NCI-H2081 treated with DMSO at 0.1 percent for 48 hours (cell line): ENCODE measurements around the gene ARGLU1.

ENCODE experiments used
- DNase-seq: peaks from one replicate; lab custom pipeline; 2025; lab: John Stamatoyannopoulos, UW

ARGLU1 gene

GRCh38 chr13:106524108-106524507 lies 43.8 kb downstream of the ARGLU1 start:
- no peak for DNase-seq

GRCh38 chr13:106523576-106523975 lies 44.4 kb downstream of the ARGLU1 start:
- no peak for DNase-seq

- DNase-seq, result no peak
Measured at GRCh38 chr13:106522898-106523525, 44.9 kb downstream of the ARGLU1 start.

GRCh38 chr13:106522112-106522705 lies 45.7 kb downstream of the ARGLU1 start:
- DNase-seq, result no peak

GRCh38 chr13:106521095-106521799 lies 46.7 kb downstream of the ARGLU1 start:
- DNase-seq, result peak; percentile 56

- DNase-seq, result no peak
Measured at GRCh38 chr13:106520251-106521054, 47.5 kb downstream of the ARGLU1 start.

- no peak for DNase-seq
Measured at GRCh38 chr13:106518512-106518911, 49.4 kb downstream of the ARGLU1 start.

GRCh38 chr13:106517109-106517847 lies 50.7 kb downstream of the ARGLU1 start:
- DNase-seq, result no peak

GRCh38 chr13:106515635-106516254 lies 52.2 kb downstream of the ARGLU1 start:
- no peak for DNase-seq

GRCh38 chr13:106514928-106515634 lies 52.9 kb downstream of the ARGLU1 start:
- DNase-seq, result no peak

GRCh38 chr13:106513025-106513983 lies 54.6 kb downstream of the ARGLU1 start:
- no peak for DNase-seq

GRCh38 chr13:106507560-106508274 lies 60.2 kb downstream of the ARGLU1 start:
- no peak for DNase-seq

GRCh38 chr13:106506286-106506685 lies 61.7 kb downstream of the ARGLU1 start:
- no peak for DNase-seq

- DNase-seq, result no peak
Measured at GRCh38 chr13:106505732-106506131, 62.2 kb downstream of the ARGLU1 start.

- DNase-seq, result no peak
Measured at GRCh38 chr13:106505295-106505694, 62.6 kb downstream of the ARGLU1 start.

- DNase-seq, result no peak
Measured at GRCh38 chr13:106503730-106504453, 64.0 kb downstream of the ARGLU1 start.

- no peak for DNase-seq
Measured at GRCh38 chr13:106503272-106503671, 64.7 kb downstream of the ARGLU1 start.

- no peak for DNase-seq
Measured at GRCh38 chr13:106500445-106500844, 67.5 kb downstream of the ARGLU1 start.
